Activated naive CD4-positive, alpha-beta T cell treated with anti-CD3 and anti-CD28 coated beads, Interleukin-2, amount 10 ng/mL, durations not matched to agents 7 days and 5 days (primary cell): Measurements from ENCODE around the gene ABR.
"Not testable (repeated sequence)": the region's sequence is repeated elsewhere in the genome, so short reads cannot be mapped to it uniquely, and the experiment has no call there.

ENCODE experiments used
- CTCF ChIA-PET: fragments of 350-600 bp; sonication (Branson Sonifier 250); formaldehyde crosslinking; loops from one replicate; lab custom pipeline; 2021; ENCODE audit warnings: antibody characterized with exemption; lab: Charles Lee
- DNase-seq: peaks from one replicate; pipeline ENCODE4 v3.0.0-alpha.2; 2020
- H3K27ac Mint-ChIP-seq: one replicate; pipeline ENCODE4 v1.8.0; 2021; ENCODE audit warnings: mild to moderate bottlenecking, moderate library complexity, mixed read lengths
- H3K27me3 Mint-ChIP-seq: one replicate; pipeline ENCODE4 v1.8.0; 2021; ENCODE audit warnings: mild to moderate bottlenecking, mixed read lengths
- H3K36me3 Mint-ChIP-seq: one replicate; pipeline ENCODE4 v1.8.0; 2021; ENCODE audit warnings: mixed read lengths
- H3K4me1 Mint-ChIP-seq: one replicate; pipeline ENCODE4 v1.8.0; 2021; ENCODE audit warnings: mixed read lengths
- H3K4me3 Mint-ChIP-seq: one replicate; pipeline ENCODE4 v1.8.0; 2021; ENCODE audit warnings: mild to moderate bottlenecking, moderate library complexity, mixed read lengths
- H3K9me3 Mint-ChIP-seq: one replicate; pipeline ENCODE4 v1.8.0; 2021; ENCODE audit warnings: mixed read lengths

The ABR gene

GRCh38 chr17:1053661-1054360 is 126.0 kb downstream of the ABR start:
- Mint-ChIP-seq H3K4me3 (no peak overlapping the region), H3K4me1 (no peaks in the 10 kb centered on the region), H3K27me3 (no peaks in the 10 kb centered on the region), H3K36me3 (peaks cover 34% of the 10 kb centered on the region), H3K9me3 (no peaks in the 10 kb centered on the region), H3K27ac (no peak overlapping the region)
- DNase-seq = no peak
- CTCF ChIA-PET = no interaction called here

- no peak for DNase-seq
- Mint-ChIP-seq H3K36me3 (peaks cover 27% of the 10 kb centered on the region), H3K27me3 (no peaks in the 10 kb centered on the region), H3K4me1 (no peaks in the 10 kb centered on the region), H3K4me3 (no peak overlapping the region), H3K27ac (no peak overlapping the region), H3K9me3 (no peaks in the 10 kb centered on the region)
- CTCF ChIA-PET = no interaction called here
Observed at GRCh38 chr17:1050996-1051925, 128.5 kb downstream of the ABR start.

GRCh38 chr17:1050246-1050995 is 129.4 kb downstream of the ABR start:
- no peaks in the 10 kb centered on the region for H3K27me3 Mint-ChIP-seq
- CTCF ChIA-PET = interaction anchor here (1.2 kb wide), 1 partner anchor 8 kb away, joined by 3 read pairs; no protein-coding TSS in a partner anchor
- H3K4me1 Mint-ChIP-seq = no peaks in the 10 kb centered on the region
- no peak overlapping the region for H3K27ac Mint-ChIP-seq
- no peak overlapping the region for H3K4me3 Mint-ChIP-seq
- peaks cover 30% of the 10 kb centered on the region for H3K36me3 Mint-ChIP-seq
- no peak for DNase-seq
- H3K9me3 Mint-ChIP-seq = no peaks in the 10 kb centered on the region

GRCh38 chr17:1049446-1050225 is 130.1 kb downstream of the ABR start:
- no peak overlapping the region for H3K4me3 Mint-ChIP-seq
- peaks cover 33% of the 10 kb centered on the region for H3K36me3 Mint-ChIP-seq
- CTCF ChIA-PET = interaction anchor here (1.2 kb wide), 1 partner anchor 8 kb away, joined by 3 read pairs; no protein-coding TSS in a partner anchor

GRCh38 chr17:1048516-1049115 is 131.2 kb downstream of the ABR start:
- CTCF ChIA-PET, DNase-seq, H3K9me3 Mint-ChIP-seq, H3K27me3 Mint-ChIP-seq, H3K4me1 Mint-ChIP-seq, H3K27ac Mint-ChIP-seq, H3K4me3 Mint-ChIP-seq: not testable (repeated sequence)
- H3K36me3 Mint-ChIP-seq = peaks cover 30% of the 10 kb centered on the region

More at GRCh38 chr17:1049446-1050225, 130.1 kb downstream of the ABR start:
- DNase-seq = no peak
- Mint-ChIP-seq H3K9me3 (no peaks in the 10 kb centered on the region), H3K27me3 (no peaks in the 10 kb centered on the region), H3K4me1 (no peaks in the 10 kb centered on the region), H3K27ac (peak overlapping the region; percentile 28)

GRCh38 chr17:1047879-1048470 is 131.8 kb downstream of the ABR start:
- no peak overlapping the region for H3K27ac Mint-ChIP-seq
- no peaks in the 10 kb centered on the region for H3K9me3 Mint-ChIP-seq
- no peak for DNase-seq
- no peaks in the 10 kb centered on the region for H3K27me3 Mint-ChIP-seq
- CTCF ChIA-PET = interaction anchor here (1.5 kb wide), 1 partner anchor 8 kb away, joined by 7 read pairs; no protein-coding TSS in a partner anchor
- no peaks in the 10 kb centered on the region for H3K4me1 Mint-ChIP-seq
- no peak overlapping the region for H3K4me3 Mint-ChIP-seq
- H3K36me3 Mint-ChIP-seq = peaks cover 27% of the 10 kb centered on the region

GRCh38 chr17:1047177-1047878 is 132.5 kb downstream of the ABR start:
- CTCF ChIA-PET = interaction anchor here (1.5 kb wide), 1 partner anchor 9 kb away, joined by 7 read pairs; no protein-coding TSS in a partner anchor
- H3K27me3 Mint-ChIP-seq = no peaks in the 10 kb centered on the region
- H3K4me3 Mint-ChIP-seq = no peak overlapping the region
- no peaks in the 10 kb centered on the region for H3K9me3 Mint-ChIP-seq
- no peaks in the 10 kb centered on the region for H3K4me1 Mint-ChIP-seq
- no peak for DNase-seq
- H3K36me3 Mint-ChIP-seq = peaks cover 33% of the 10 kb centered on the region
- H3K27ac Mint-ChIP-seq = no peak overlapping the region

GRCh38 chr17:1045456-1045855 is 134.3 kb downstream of the ABR start:
- Mint-ChIP-seq H3K4me1 (no peaks in the 10 kb centered on the region), H3K27ac (no peak overlapping the region), H3K27me3 (no peaks in the 10 kb centered on the region), H3K9me3 (no peaks in the 10 kb centered on the region), H3K4me3 (no peak overlapping the region), H3K36me3 (peaks cover 41% of the 10 kb centered on the region)
- CTCF ChIA-PET = interaction anchor here (1.9 kb wide), 1 partner anchor 11 kb away, joined by 10 read pairs; no protein-coding TSS in a partner anchor
- no peak for DNase-seq

GRCh38 chr17:1044387-1045009 is 135.3 kb downstream of the ABR start:
- H3K4me1 Mint-ChIP-seq, DNase-seq, H3K9me3 Mint-ChIP-seq, H3K27ac Mint-ChIP-seq, H3K4me3 Mint-ChIP-seq, H3K27me3 Mint-ChIP-seq: not testable (repeated sequence)
- peaks cover 35% of the 10 kb centered on the region for H3K36me3 Mint-ChIP-seq
- CTCF ChIA-PET = interaction anchor here (1.3 to 1.9 kb wide), 2 partner anchors 12 to 13 kb away, joined by 3 to 10 read pairs; no protein-coding TSS in a partner anchor

GRCh38 chr17:1043601-1044251 is 136.1 kb downstream of the ABR start:
- CTCF ChIA-PET = interaction anchor here (1.3 to 1.9 kb wide), 2 partner anchors 12 to 14 kb away, joined by 3 to 10 read pairs; no protein-coding TSS in a partner anchor
- H3K4me1 Mint-ChIP-seq = no peaks in the 10 kb centered on the region

GRCh38 chr17:1042486-1042885 is 137.3 kb downstream of the ABR start:
- peaks cover 33% of the 10 kb centered on the region for H3K36me3 Mint-ChIP-seq
- no peak overlapping the region for H3K27ac Mint-ChIP-seq
- H3K4me1 Mint-ChIP-seq = no peaks in the 10 kb centered on the region
- no peaks in the 10 kb centered on the region for H3K9me3 Mint-ChIP-seq
- H3K4me3 Mint-ChIP-seq = no peak overlapping the region
- CTCF ChIA-PET = interaction anchor here (0.7 kb wide), 1 partner anchor 14 kb away, joined by 3 read pairs; no protein-coding TSS in a partner anchor
- DNase-seq = no peak
- no peaks in the 10 kb centered on the region for H3K27me3 Mint-ChIP-seq

More at GRCh38 chr17:1043601-1044251, 136.1 kb downstream of the ABR start:
- H3K9me3 Mint-ChIP-seq = no peaks in the 10 kb centered on the region
- H3K27ac Mint-ChIP-seq = no peak overlapping the region
- no peak for DNase-seq
- H3K4me3 Mint-ChIP-seq = no peak overlapping the region
- no peaks in the 10 kb centered on the region for H3K27me3 Mint-ChIP-seq
- H3K36me3 Mint-ChIP-seq = peaks cover 36% of the 10 kb centered on the region
